Activated CD8-positive, alpha-beta T cell treated with anti-CD3 and anti-CD28 coated beads, Interleukin-2, amount 10 ng/mL, durations not matched to agents 7 days and 5 days (primary cell): ENCODE results near the gene UGT1A1. TPM values are rescaled to one million over a fixed set of nuclear protein-coding genes. Genes with fewer than 3 reads are reported as not detected.

Experiments
- ATAC-seq: fragments of 150-1000 bp; cut with Tn5 transposase; one replicate; pipeline ENCODE4 v1.10.0; 2021; ENCODE audit warnings: moderate library complexity
- CTCF ChIA-PET: fragments of 350-600 bp; sonication (Branson Sonifier 250); formaldehyde crosslinking; loops from one replicate; lab custom pipeline; 2021; ENCODE audit warnings: antibody characterized with exemption; lab: Charles Lee
- POLR2A ChIA-PET: fragments of 350-600 bp; sonication (Branson Sonifier 250); formaldehyde crosslinking; loops from one replicate; lab custom pipeline; 2021; ENCODE audit warnings: antibody characterized with exemption; lab: Charles Lee
- DNase-seq: peaks from one replicate; pipeline ENCODE4 v3.0.0-alpha.2; 2020
- H3K27ac Mint-ChIP-seq: one replicate; pipeline ENCODE4 v1.8.0; 2021; ENCODE audit warnings: mild to moderate bottlenecking, mixed read lengths
- H3K27me3 Mint-ChIP-seq: one replicate; pipeline ENCODE4 v1.8.0; 2021; ENCODE audit warnings: low read depth, mixed read lengths
- H3K36me3 Mint-ChIP-seq: one replicate; pipeline ENCODE4 v1.8.0; 2021; ENCODE audit warnings: low read depth, mixed read lengths
- H3K4me1 Mint-ChIP-seq: one replicate; pipeline ENCODE4 v1.8.0; 2021; ENCODE audit warnings: low read depth, mixed read lengths
- H3K4me3 Mint-ChIP-seq: one replicate; pipeline ENCODE4 v1.8.0; 2021; ENCODE audit warnings: mild to moderate bottlenecking, mixed read lengths
- H3K9me3 Mint-ChIP-seq: one replicate; pipeline ENCODE4 v1.8.0; 2022; ENCODE audit warnings: mixed read lengths; ENCODE audit not compliant: insufficient read depth
- total RNA-seq, 2 experiments: library from RNA; stranded (reverse); gene quantifications; one replicate each; pipeline ENCODE4 v1.2.3, GENCODE V29; 2021

Gene UGT1A1
- total RNA-seq, 2 experiments from 2014 or later: not detected

GRCh38 chr2:233764264-233764663 lies 4.2 kb downstream of the UGT1A1 start:
- POLR2A ChIA-PET: no interaction called here
- H3K9me3 Mint-ChIP-seq: no peaks in the 10 kb centered on the region
- ATAC-seq: no peak
- no peak overlapping the region for H3K4me3 Mint-ChIP-seq
- DNase-seq: no peak
- CTCF ChIA-PET: no interaction called here
- no peaks in the 10 kb centered on the region for H3K4me1 Mint-ChIP-seq
- no peak overlapping the region for H3K27ac Mint-ChIP-seq
- H3K36me3 Mint-ChIP-seq: no peaks in the 10 kb centered on the region
- H3K27me3 Mint-ChIP-seq: peaks cover 21% of the 10 kb centered on the region

- H3K27me3 Mint-ChIP-seq: peaks cover 21% of the 10 kb centered on the region
- ChIA-PET CTCF (no interaction called here), POLR2A (no interaction called here)
- no peak overlapping the region for H3K27ac Mint-ChIP-seq
- no peak overlapping the region for H3K4me3 Mint-ChIP-seq
- H3K9me3 Mint-ChIP-seq: no peaks in the 10 kb centered on the region
- no peaks in the 10 kb centered on the region for H3K36me3 Mint-ChIP-seq
- DNase-seq: no peak
- no peak for ATAC-seq
- no peaks in the 10 kb centered on the region for H3K4me1 Mint-ChIP-seq
These were observed 4.7 kb downstream of the UGT1A1 start for GRCh38 chr2:233764761-233765160.

- DNase-seq (no peak), ATAC-seq (no peak)
- H3K27ac Mint-ChIP-seq: no peak overlapping the region
- H3K4me1 Mint-ChIP-seq: no peaks in the 10 kb centered on the region
- no peak overlapping the region for H3K4me3 Mint-ChIP-seq
- ChIA-PET POLR2A (no interaction called here), CTCF (no interaction called here)
- H3K9me3 Mint-ChIP-seq: no peaks in the 10 kb centered on the region
- no peaks in the 10 kb centered on the region for H3K36me3 Mint-ChIP-seq
- peaks cover 21% of the 10 kb centered on the region for H3K27me3 Mint-ChIP-seq
These were observed 6.3 kb downstream of the UGT1A1 start for GRCh38 chr2:233766416-233766815.

GRCh38 chr2:233768076-233768475 lies 8.0 kb downstream of the UGT1A1 start:
- ATAC-seq (no peak), DNase-seq (no peak)
- POLR2A ChIA-PET: no interaction called here
- Mint-ChIP-seq H3K4me1 (no peaks in the 10 kb centered on the region), H3K36me3 (no peaks in the 10 kb centered on the region), H3K27me3 (peaks cover 19% of the 10 kb centered on the region), H3K27ac (no peak overlapping the region), H3K4me3 (no peak overlapping the region), H3K9me3 (no peaks in the 10 kb centered on the region)
- CTCF ChIA-PET: no interaction called here

GRCh38 chr2:233769260-233769659 lies 9.2 kb downstream of the UGT1A1 start:
- no peak for ATAC-seq
- H3K9me3 Mint-ChIP-seq: no peaks in the 10 kb centered on the region
- ChIA-PET POLR2A (no interaction called here), CTCF (no interaction called here)
- no peak overlapping the region for H3K27ac Mint-ChIP-seq
- no peak for DNase-seq
- no peaks in the 10 kb centered on the region for H3K4me1 Mint-ChIP-seq
- peaks cover 9% of the 10 kb centered on the region for H3K27me3 Mint-ChIP-seq
- H3K4me3 Mint-ChIP-seq: no peak overlapping the region
- H3K36me3 Mint-ChIP-seq: no peaks in the 10 kb centered on the region

- Mint-ChIP-seq H3K9me3 (no peaks in the 10 kb centered on the region), H3K27me3 (peaks cover 6% of the 10 kb centered on the region), H3K36me3 (no peaks in the 10 kb centered on the region), H3K4me1 (no peaks in the 10 kb centered on the region), H3K27ac (no peak overlapping the region), H3K4me3 (no peak overlapping the region)
- ATAC-seq (no peak), DNase-seq (no peak)
- ChIA-PET CTCF (no interaction called here), POLR2A (no interaction called here)
These were observed 12.1 kb downstream of the UGT1A1 start for GRCh38 chr2:233772153-233772552.

- H3K4me1 Mint-ChIP-seq: no peaks in the 10 kb centered on the region
- DNase-seq (no peak), ATAC-seq (no peak)
- H3K27me3 Mint-ChIP-seq: peaks cover 4% of the 10 kb centered on the region
- H3K36me3 Mint-ChIP-seq: no peaks in the 10 kb centered on the region
- no peak overlapping the region for H3K27ac Mint-ChIP-seq
- no peaks in the 10 kb centered on the region for H3K9me3 Mint-ChIP-seq
- ChIA-PET POLR2A (no interaction called here), CTCF (no interaction called here)
- no peak overlapping the region for H3K4me3 Mint-ChIP-seq
These were observed 12.5 kb downstream of the UGT1A1 start for GRCh38 chr2:233772583-233772982.

- H3K27me3 Mint-ChIP-seq: peaks cover under 1% of the 10 kb centered on the region
- CTCF ChIA-PET: no interaction called here
These were observed 13.8 kb downstream of the UGT1A1 start for GRCh38 chr2:233773854-233774253.

GRCh38 chr2:233775414-233775813 lies 15.3 kb downstream of the UGT1A1 start:
- ChIA-PET CTCF (no interaction called here), POLR2A (no interaction called here)
- no peaks in the 10 kb centered on the region for H3K36me3 Mint-ChIP-seq
- H3K27ac Mint-ChIP-seq: no peak overlapping the region
- ATAC-seq (no peak), DNase-seq (no peak)
- no peak overlapping the region for H3K4me3 Mint-ChIP-seq
- no peaks in the 10 kb centered on the region for H3K4me1 Mint-ChIP-seq
- no peaks in the 10 kb centered on the region for H3K9me3 Mint-ChIP-seq
- H3K27me3 Mint-ChIP-seq: peaks cover 2% of the 10 kb centered on the region

More at GRCh38 chr2:233773854-233774253, 13.8 kb downstream of the UGT1A1 start:
- H3K4me1 Mint-ChIP-seq: no peaks in the 10 kb centered on the region
- no peaks in the 10 kb centered on the region for H3K36me3 Mint-ChIP-seq
- DNase-seq (no peak), ATAC-seq (no peak)
- H3K9me3 Mint-ChIP-seq: no peaks in the 10 kb centered on the region
- no peak overlapping the region for H3K4me3 Mint-ChIP-seq
- no peak overlapping the region for H3K27ac Mint-ChIP-seq
- POLR2A ChIA-PET: no interaction called here

GRCh38 chr2:233778030-233778429 lies 18.0 kb downstream of the UGT1A1 start, which contains the start of gene MROH2A:
TSS of gene MROH2A (plus strand) at chr2:233778330. CDS start at chr2:233779359, 1,029 bp downstream.
- DNase-seq (no peak), ATAC-seq (no peak)
- peaks cover 17% of the 10 kb centered on the region for H3K27me3 Mint-ChIP-seq
- no peaks in the 10 kb centered on the region for H3K36me3 Mint-ChIP-seq
- POLR2A ChIA-PET: interaction anchor here (0.7 kb wide), 1 partner anchor 63 kb away, joined by 3 read pairs; no protein-coding TSS in a partner anchor
- H3K27ac Mint-ChIP-seq: no peak within 1 kb of the TSS
- no peaks in the 10 kb centered on the region for H3K9me3 Mint-ChIP-seq
- CTCF ChIA-PET: no interaction called here
- H3K4me3 Mint-ChIP-seq: no peak within 1 kb of the TSS
- H3K4me1 Mint-ChIP-seq: no peaks in the 10 kb centered on the region

- Mint-ChIP-seq H3K36me3 (no peaks in the 10 kb centered on the region), H3K9me3 (no peaks in the 10 kb centered on the region), H3K27ac (no peak overlapping the region), H3K4me3 (no peak overlapping the region), H3K4me1 (no peaks in the 10 kb centered on the region), H3K27me3 (peaks cover 19% of the 10 kb centered on the region)
- CTCF ChIA-PET: no interaction called here
- ATAC-seq (no peak), DNase-seq (no peak)
- POLR2A ChIA-PET: no interaction called here
These were observed 19.7 kb downstream of the UGT1A1 start for GRCh38 chr2:233779722-233780121.

- CTCF ChIA-PET: no interaction called here
- no peaks in the 10 kb centered on the region for H3K36me3 Mint-ChIP-seq
- H3K4me1 Mint-ChIP-seq: no peaks in the 10 kb centered on the region
- ATAC-seq (no peak), DNase-seq (no peak)
- H3K27ac Mint-ChIP-seq: no peak overlapping the region
- POLR2A ChIA-PET: no interaction called here
- H3K4me3 Mint-ChIP-seq: no peak overlapping the region
- H3K9me3 Mint-ChIP-seq: no peaks in the 10 kb centered on the region
- H3K27me3 Mint-ChIP-seq: peaks cover 19% of the 10 kb centered on the region
These were observed 20.7 kb downstream of the UGT1A1 start for GRCh38 chr2:233780771-233781170.

GRCh38 chr2:233789554-233789953 lies 29.5 kb downstream of the UGT1A1 start:
- Mint-ChIP-seq H3K36me3 (no peaks in the 10 kb centered on the region), H3K9me3 (no peaks in the 10 kb centered on the region), H3K4me3 (no peak overlapping the region), H3K27me3 (no peaks in the 10 kb centered on the region), H3K4me1 (no peaks in the 10 kb centered on the region), H3K27ac (no peak overlapping the region)
- POLR2A ChIA-PET: no interaction called here
- DNase-seq: no peak
- ATAC-seq: no peak
- CTCF ChIA-PET: no interaction called here
